Activated T-cell treated with anti-CD3 and anti-CD28 coated beads, Interleukin-2, amount 50 U/mL, for 48 hours (primary cell): ENCODE results near the gene KIFBP.

Experiments
- DNase-seq, 2 experiments: peaks; one replicate each; pipeline ENCODE4 v3.0.0-alpha.2; 2020

Gene KIFBP

GRCh38 chr10:69052736-69053135 is 64.1 kb downstream of the KIFBP start:
- no peak for DNase-seq

DNA sequence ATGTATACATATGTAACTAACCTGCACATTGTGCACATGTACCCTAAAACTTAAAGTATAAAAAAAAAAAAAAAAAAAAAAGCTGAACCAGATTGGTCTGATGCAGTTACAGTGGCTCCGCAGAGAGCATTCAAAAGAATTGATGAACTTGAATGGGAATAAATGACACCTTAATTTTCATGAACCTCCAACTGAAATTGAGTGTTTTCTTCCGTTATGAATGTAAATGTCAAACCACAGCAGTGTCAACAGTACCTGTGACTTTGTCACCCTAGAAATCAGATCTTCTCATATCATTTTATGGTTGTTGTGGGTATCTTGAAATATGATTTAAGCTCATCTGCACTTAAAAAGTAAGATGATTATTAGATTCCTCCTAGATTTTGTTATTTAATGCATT is 66.6 kb downstream of the KIFBP start:
- no peak for DNase-seq

DNA sequence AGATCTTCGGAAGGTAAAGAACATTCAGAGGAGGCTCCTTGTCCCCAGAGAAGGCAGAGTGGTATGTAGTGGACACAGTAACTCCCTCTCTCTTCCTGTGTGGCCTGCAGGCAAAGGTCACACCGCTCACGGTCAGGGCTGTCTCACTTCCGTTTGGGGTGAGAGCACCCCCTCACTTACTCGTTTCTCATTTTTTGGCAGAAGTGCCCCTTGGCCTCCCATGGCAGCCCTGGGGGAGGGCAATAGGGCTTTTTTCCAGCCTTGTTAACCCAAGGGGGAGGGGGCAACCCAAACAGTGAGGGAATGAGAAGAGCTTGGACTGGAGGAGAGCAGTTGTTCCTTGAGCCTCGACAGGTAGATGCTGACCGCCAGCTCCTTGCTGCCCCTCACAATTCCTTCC is 67.5 kb downstream of the KIFBP start:
- peak; percentile 43 to 45 for DNase-seq

DNA sequence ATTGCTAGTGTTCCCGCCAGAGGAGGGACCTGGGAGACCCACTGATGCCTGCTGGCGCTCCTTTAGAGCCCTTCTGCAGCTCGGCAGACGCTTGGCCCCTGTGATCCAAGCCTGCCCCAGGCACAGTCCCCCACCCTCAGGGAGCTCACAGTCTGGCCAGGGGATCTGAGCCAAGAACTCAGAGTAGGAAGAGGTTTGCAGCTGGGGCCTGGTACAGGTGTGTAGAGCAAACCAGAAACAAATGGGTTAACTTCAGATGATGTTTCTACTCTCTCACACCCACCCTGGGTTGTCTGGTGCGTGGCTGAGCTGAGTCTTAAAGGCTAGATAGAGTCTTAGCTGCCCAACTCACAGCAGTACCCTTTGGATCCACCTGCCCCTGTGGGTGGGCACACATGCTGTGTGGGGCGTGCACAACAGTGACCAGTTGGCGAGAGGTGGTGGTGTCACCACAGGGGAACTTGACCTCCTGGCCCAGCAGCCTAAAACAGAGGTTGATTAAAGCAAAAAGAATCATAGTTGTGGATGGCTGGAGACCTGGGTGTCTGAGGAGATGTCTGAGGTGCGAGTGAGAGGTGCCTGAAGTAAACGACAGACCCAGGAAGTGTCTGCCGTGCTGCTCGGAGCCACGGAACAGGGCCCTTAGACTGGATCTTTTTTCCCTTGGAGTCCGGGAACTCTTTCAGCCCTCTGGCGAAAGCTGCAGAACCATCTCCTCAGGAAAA is 68.1 kb downstream of the KIFBP start:
- DNase-seq, result peak in 1 of 2 experiments; percentile 43

- DNase-seq, result peak; percentile 50
Measured at GRCh38 chr10:69057261-69057950, 68.8 kb downstream of the KIFBP start.

DNA sequence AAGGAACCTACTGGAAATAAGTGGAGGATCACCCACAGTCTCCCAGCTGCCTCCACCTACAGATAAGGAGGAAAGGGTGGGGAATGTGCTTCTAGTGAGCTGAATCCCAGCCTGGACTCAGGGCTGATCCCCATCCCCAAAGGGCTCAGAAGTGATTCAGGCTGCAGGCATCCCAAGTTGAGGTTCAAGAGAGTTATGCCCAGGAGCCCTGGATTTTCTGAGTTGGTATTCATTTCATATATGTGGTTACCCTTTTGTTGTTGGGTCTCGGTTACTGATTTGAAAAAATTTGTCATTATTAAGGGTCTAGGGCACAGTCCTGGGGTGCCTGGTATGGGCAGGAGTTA is 69.3 kb downstream of the KIFBP start:
- DNase-seq, result no peak

GRCh38 chr10:69060127-69060798 is 71.7 kb downstream of the KIFBP start:
- no peak for DNase-seq

GRCh38 chr10:69061305-69062161 is 72.9 kb downstream of the KIFBP start:
- DNase-seq, result peak in 1 of 2 experiments; percentile 53

DNA sequence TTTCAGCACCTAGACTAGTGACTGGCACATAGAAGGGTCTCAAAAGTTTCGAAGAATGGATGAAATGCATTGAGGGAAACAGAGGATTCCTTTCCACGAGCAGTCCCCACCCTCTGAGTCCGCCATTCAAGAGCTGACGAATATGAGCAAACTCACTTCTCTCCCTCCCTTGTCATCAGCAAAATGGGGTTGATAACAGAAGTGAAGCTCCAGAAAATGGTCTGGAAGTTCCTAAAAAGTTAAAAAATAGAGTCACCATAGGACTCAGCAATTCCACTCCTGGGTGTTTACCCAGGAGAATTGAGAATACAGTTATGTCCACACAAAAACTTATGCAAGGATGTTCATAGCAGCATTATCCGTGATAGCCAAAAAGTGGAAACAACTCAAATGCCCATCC is 74.3 kb downstream of the KIFBP start:
- no peak for DNase-seq

DNA sequence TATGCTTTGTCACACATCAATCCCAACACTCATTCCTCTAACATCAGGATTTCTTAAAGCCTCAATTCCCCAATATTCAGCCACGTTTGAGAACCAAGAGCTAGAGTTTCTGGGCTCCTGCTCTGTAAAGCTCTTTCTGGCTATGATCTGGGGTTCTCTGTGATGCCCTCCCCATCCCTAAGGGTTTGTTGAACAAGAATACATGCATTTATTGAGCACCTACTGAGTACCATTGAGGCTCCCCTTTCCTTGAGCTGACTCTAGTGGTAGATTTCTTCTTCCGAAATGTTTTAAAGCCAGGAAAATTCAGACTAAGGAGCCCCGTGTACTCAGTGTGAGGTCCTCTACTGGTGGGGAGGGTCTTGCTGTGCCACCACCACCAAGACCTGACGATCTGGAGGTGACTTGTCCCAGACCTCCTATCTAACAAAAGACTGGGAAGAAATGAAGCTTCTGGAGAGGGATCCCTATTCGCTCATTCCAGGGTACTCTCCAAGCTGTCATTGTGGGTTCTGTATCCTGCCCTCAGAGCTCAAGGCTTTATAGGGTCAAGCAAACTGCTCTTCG is 76.2 kb downstream of the KIFBP start:
- DNase-seq, result no peak

DNA sequence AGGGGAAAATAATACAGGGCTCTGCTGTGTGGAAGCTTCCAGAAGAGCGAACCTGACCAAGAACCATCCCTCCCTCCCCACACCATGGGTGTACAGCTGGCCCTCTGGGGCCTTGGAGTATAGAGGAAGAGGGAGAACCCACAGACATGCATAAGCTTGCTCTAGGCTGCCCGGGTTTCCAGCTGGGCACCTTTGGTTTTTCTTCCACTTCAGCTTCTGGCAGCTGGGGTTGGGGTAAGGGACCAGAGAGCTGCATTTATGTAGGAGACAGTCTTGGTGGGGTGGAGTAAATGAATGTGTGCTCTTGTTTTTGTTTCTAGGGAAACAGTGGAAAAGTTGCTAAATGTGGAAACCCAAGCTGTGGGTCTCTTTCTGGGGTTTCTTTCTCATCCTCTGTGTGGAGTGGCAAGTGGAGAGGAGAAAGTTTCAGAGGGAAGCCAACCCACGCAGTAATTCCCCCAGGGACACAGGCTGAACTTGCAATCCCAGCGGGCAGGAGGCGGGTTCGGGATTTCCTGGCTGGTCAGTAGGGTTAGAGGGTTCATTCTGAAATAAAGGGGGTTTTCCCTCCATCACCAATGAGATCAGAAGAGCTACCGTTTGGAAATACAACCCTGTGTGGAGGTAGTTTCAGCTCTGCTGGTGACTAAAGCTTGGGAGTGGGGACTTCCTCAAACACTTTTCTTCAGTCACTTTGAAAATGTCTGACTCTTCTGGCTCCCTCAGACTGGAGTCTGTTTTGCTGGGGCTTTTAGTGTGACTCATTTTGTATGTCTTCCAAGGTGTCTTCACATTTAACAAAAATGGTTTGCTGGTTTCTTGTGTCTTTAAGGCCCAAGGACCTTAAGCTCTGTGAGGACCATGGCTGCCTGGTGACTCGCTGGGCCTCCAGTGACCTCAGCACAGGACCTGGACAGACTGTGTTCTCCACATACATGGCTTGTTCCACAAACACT is 77.1 kb downstream of the KIFBP start:
- peak; percentile 73 for DNase-seq
